NCI-H2196 (cell line): ENCODE results near the gene RBBP4.
"Not testable (repeated sequence)": the region's sequence is repeated elsewhere in the genome, so short reads cannot be mapped to it uniquely, and the experiment has no call there.

Experiments used
- DNase-seq: peaks from one replicate; lab custom pipeline; 2025; ENCODE audit not compliant: unreplicated experiment; lab: John Stamatoyannopoulos, UW

RBBP4 gene

GRCh38 chr1:32636914-32637645, 13.9 kb upstream of the RBBP4 start:
- DNase-seq = no peak

DNA sequence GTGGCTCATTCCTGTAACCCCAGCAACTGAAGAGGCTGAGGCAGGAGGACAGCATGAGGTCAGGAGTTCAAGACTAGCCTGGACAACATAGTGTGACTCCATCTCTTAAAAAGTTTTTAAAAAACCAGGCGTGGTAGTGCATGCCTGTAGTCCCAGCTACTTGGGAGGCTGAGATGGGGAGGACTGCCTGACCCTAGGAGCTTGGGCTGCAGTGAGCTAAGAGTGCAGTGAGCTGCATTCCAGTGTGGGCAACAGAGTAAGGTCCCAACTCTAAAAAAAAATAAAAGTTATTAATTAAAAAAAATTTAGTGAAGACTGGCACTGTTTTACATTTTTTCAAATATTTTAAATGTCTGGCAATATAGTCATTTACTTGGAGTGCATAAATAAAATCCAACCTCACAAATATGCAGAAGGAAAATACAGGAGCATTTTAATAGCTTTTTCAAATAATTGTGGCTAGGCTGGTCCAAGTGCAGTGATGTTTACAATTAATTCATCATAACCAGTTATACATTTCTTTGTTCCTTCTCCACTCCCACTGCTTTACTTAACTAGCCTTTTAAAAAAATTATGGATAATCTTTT, 11.4 kb upstream of the RBBP4 start:
- DNase-seq = no peak

- DNase-seq = not testable (repeated sequence)
Observed at GRCh38 chr1:32642292-32642827, 8.6 kb upstream of the RBBP4 start.

DNA sequence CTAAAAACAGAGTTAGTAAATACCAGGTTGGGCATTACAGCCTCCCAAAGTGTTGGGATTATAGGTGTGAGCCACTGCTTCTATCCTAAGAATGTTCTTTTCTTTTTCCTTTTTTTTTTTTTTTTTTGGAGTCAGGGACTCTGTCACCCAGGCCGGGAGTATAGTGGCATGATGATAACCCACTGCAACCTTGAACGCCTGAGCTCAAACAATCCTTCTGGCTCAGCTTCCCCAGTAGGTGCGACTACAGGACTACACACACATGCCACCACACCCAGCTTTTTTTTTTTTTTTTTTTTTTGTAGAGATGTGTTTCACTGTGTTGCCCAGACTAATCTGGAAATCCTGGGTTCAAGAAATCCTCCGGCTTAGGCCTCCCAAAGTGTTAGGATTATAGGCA, 6.6 kb upstream of the RBBP4 start:
- no peak for DNase-seq

DNA sequence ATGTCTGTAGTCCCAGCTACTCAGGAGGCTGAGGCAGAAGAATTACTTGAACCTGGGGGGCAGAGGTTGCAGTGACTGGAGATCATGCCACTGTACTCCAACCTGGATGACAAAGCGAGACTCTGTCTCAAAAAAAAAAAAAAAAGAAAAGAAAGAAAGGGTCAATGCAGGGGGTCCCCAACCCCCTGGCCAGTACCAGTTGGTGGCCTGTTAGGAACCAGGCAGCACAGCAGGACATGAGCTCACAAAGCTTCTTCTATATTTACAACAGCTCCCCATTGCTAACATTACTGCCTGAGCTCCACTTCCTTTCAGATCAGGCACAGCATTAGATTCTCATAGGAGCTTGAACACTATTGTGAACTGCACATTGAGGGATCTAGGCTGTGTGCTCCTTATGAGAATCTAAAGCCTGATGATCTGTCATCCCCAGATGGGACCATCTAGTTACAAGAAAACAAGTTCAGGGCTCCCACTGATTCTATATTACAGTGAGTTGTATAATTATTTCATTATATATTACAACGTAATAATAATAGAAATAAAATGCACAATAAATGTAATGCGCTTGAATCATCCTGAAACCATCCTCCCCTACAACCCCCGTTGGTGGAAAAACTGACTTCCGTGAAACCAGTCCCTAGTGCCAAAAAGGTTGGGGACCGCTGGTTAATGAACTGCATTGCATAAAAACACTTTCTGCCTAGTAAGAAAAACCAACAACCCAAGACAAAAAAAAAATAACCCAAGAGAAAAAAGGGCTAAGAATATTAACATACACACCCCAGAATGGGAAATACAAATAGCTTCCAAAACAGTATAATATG, 3.5 kb upstream of the RBBP4 start:
- no peak for DNase-seq

GRCh38 chr1:32650248-32650751, 708 bp upstream of the RBBP4 start, which contains the start of gene ZBTB8OS:
ZBTB8OS (minus strand) TSS chr1:32650550; CDS start chr1:32650529, 21 bp downstream.
- peak; percentile 93 for DNase-seq

DNA sequence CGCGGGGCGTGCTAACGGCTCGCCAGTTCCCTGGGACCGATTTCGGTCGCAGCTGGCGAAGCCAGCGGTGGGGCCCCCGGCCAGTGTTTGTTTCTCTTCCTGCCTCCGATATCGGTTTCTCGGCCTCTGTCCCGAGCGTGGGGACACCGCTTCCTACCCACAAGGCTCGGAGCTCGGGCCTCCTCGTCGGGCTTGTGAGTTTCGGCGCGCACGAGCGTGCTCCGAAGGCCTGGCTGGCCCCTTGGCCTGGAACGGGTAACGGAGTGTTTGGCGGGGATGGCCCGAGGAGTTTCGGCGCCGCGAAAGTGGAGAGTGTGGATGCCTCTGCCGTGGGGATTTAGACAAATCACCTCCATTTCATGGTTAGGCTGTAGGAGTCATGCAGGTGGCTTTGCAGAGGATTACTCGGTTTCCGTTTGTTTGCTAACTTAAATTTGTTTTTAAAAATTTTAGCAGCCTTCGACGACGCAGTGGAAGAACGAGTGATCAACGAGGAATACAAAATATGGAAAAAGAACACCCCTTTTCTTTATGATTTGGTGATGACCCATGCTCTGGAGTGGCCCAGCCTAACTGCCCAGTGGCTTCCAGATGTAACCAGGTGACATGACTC, 559 bp downstream of the RBBP4 start:
- DNase-seq = no peak

GRCh38 chr1:32652244-32652962, 1.4 kb downstream of the RBBP4 start:
- DNase-seq = no peak

GRCh38 chr1:32659581-32659980, 8.6 kb downstream of the RBBP4 start:
- DNase-seq = no peak

DNA sequence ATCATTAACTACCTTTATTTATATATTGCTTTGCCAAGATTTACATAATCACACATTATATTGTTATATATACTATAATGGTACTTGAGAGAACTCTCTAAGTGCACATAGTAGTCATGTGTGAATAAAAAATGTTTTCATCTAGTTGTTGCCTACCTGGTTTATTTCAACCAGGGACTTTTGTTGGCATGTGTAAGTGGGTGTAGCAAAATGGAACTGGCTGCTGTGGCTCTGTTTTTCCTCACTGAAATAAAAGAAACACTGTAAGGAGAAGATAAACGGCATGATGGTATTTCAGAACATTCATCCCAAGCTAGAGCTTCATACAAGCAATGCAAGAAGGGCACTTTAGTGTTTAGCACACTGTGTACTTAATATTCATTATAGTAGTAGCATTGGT, 14.9 kb downstream of the RBBP4 start:
- DNase-seq = no peak

- DNase-seq = no peak
Observed at GRCh38 chr1:32666901-32667566, 16.0 kb downstream of the RBBP4 start.

DNA sequence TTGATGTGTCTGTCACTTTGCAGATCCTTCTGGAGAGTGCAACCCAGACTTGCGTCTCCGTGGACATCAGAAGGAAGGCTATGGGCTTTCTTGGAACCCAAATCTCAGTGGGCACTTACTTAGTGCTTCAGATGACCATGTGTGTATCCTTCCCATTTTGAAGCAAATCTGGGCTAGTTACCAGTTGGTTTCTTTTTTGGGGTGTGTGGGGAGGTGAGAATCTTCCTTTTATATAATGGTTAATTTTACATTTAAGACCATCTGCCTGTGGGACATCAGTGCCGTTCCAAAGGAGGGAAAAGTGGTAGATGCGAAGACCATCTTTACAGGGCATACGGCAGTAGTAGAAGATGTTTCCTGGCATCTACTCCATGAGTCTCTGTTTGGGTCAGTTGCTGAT, 17.7 kb downstream of the RBBP4 start:
- DNase-seq = not testable (repeated sequence)

DNA sequence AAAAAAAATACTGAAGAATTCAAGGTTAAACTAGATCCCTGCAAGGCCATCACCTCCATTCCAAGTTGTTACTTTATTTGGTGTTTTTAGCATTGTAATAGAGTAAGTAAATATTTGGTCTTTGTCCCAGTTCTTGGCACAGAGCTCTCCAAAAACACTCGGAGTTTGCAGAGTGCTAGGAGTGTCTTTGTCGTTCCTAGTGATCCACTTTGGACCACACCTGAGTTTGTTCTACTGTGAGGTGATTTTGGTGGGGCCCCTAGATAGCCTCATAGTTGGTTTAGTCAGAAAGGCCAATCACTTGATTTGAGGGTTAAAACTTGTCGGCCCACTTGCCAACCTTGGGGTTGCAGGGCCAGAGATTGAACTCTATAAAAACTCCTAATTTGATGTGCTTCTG, 25.9 kb downstream of the RBBP4 start:
- no peak for DNase-seq

DNA sequence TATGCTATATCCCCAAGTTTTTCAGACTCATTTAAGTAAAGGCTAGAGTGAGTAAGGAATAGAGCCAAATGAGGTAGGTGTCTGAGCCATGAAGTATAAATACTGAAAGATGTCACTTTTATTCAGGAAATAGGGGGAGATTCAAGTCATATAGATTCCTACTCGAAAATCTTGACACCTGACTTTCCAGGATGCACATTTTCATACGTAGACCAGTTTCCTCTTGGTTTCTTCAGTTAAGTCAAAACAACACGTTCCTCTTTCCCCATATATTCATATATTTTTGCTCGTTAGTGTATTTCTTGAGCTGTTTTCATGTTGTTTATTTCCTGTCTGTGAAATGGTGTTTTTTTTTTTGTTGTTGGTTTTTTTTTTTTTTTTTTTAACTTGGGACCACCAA, 29.0 kb downstream of the RBBP4 start:
- DNase-seq = not testable (repeated sequence)

DNA sequence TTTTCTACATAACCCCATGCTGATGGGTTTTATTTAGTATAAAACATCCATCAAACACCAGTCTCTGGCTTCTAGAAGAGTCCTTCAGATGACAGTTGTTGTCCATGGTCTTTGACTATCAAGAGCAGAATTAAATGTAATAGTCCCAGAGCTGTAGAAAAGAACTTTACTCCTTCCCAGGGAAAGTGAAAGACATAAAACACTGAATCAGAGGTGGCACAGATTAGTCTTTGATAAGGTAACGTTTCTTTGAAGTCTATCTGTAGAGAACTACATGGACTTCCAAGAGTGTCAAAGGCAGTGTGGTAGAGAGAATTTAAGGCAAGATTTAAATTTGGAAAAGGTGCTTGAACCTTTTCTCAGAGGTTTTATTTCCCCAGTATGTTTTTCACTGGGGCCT, 29.6 kb downstream of the RBBP4 start:
- DNase-seq = no peak

- no peak for DNase-seq
Observed at GRCh38 chr1:32681509-32681908, 30.5 kb downstream of the RBBP4 start.

DNA sequence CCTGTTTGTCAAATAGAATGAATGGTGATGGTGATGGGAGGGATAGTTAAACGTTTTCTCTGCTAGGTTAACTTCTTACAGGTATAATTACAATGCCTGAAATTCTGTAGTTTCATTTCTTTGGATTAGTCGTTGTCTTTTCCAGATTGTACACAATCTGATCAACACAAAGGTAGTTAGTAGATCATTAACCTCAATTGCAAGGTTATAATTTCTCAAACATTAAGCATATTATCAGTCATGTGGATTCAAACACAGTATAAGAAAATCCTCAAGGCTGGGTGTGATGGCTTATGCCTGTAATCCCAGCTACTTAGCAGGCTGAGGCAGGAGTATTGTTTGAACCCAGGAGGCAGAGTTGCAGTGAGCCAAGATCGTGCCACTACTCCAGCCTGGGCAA, 31.0 kb downstream of the RBBP4 start:
- DNase-seq = no peak

GRCh38 chr1:32683397-32683796, 32.4 kb downstream of the RBBP4 start:
- DNase-seq = no peak

DNA sequence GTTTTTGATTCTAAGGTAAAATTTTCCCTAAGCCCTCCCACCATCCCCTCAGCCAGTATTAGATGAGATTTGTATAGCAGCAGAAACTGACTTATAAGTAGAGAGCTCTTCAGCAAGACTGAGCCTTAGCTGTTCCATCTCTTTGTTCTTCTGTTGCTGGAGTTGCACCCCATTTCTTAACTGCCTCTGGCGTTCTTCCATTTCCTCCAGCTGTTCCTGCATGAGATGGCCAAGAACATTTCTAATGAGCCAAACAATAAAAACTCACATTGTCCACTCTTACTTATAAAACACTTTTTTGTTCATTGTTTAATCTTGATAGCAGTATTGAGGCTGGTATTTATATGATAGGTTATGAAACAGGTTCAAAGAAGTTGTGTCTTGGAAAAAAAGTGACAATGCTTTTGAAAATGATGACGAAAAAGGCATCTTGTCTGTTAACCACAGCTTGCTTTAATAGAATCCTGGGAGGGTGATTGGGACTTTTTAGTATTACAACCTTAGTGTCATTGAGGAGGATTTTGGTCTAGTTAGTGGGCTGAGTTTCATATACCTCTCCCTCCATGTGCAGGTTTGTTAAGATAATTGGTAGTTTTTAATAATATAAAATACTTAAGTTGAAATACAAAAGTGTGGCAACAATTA, 33.3 kb downstream of the RBBP4 start:
- DNase-seq = no peak
